IPS DF 6.9 (cell line): ENCODE data around the gene PXMP2.

Source experiments
- DNase-seq: peaks from one replicate; pipeline ENCODE4 v3.0.0-alpha.2; 2013; ENCODE audit warnings: low read depth, low spot score
- H3K27ac ChIP-seq: one replicate; pipeline ENCODE4 v1.5.1; 2013; ENCODE audit warnings: low read length, control low read depth
- H3K27me3 ChIP-seq: 2 replicates; pipeline ENCODE4 v1.6.1; 2013; ENCODE audit warnings: mild to moderate bottlenecking, low read length; ENCODE audit not compliant: control insufficient read depth, insufficient read depth
- H3K36me3 ChIP-seq: 2 replicates; pipeline ENCODE4 v1.6.1; 2013; ENCODE audit warnings: low read length; ENCODE audit not compliant: control insufficient read depth, insufficient read depth
- H3K4me1 ChIP-seq: 2 replicates; pipeline ENCODE4 v1.6.1; 2013; ENCODE audit warnings: low read length; ENCODE audit not compliant: control insufficient read depth, insufficient read depth
- H3K4me3 ChIP-seq: 2 replicates; pipeline ENCODE4 v1.5.1; 2013; ENCODE audit warnings: mild to moderate bottlenecking, low read length
- H3K9me3 ChIP-seq: 2 replicates; pipeline ENCODE4 v1.6.1; 2013; ENCODE audit warnings: low read length, inconsistent platforms; ENCODE audit not compliant: control insufficient read depth, insufficient read depth
- WGBS: extraction: QIAGEN DNeasy Blood & Tissue Kit; methylation state at CpG from one replicate; pipeline ENCODE4 v1.1.7; 2013; ENCODE audit warnings: mixed read lengths, missing lambda C conversion rate; ENCODE audit not compliant: insufficient read length, insufficient coverage; 5-methylcytosine and 5-hydroxymethylcytosine counted together

Gene PXMP2

GRCh38 chr12:132661972-132662371 lies 25.4 kb upstream of the PXMP2 start:
- Histone ChIP-seq H3K9me3 (no peaks in the 10 kb centered on the region), H3K4me3 (no peak overlapping the region), H3K27ac (no peak overlapping the region), H3K4me1 (no peaks in the 10 kb centered on the region; the same call in 1 of the 2 replicates), H3K36me3 (peaks cover 68% of the 10 kb centered on the region), H3K27me3 (no peaks in the 10 kb centered on the region)
- no CpG with 5 or more reads among the region's 5 CpGs for WGBS
- DNase-seq = no peak

DNA sequence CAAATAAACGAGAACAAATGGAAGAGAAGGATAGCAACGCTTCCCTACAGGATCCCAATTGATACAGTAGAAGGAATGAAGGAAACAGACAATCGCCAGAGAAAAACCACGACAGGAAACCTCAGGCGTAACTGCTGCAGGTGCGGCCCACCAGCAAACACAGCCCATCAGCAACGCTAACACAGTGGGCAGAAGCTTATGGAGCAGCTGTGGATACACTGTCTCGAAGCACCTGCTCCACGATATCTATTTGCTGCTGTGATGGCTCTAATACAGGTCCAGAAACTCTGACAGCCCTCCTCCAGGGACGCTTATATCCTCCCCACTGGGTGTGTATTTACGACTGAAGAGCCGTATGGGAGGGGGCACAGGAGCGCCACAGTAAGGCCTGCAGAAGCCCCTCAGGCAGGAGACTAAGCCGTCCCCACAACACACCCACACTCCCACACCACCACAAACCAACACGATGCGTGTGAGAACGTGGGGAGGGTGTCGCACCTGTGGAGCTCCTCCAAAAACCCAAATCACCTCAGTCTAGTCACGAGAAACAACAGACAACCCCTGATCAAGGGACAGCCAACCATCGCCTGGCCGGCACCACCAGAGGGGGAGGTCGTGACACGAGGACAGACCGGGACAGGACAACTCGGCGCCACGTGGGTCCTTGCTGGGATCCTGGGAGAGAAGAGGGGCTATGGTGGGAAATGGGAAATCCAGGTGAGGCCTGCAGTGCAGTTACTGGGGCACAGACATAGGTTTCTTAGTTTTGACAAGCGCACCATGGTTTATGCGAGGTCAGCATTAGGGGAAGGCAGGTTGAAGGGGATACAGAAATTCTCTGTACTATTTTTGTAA lies 24.3 kb upstream of the PXMP2 start:
- H3K36me3 ChIP-seq = peaks cover 66% of the 10 kb centered on the region
- no peak for DNase-seq
- H3K4me3 ChIP-seq = no peak overlapping the region
- no peaks in the 10 kb centered on the region for H3K9me3 ChIP-seq
- H3K27me3 ChIP-seq = no peaks in the 10 kb centered on the region
- no peaks in the 10 kb centered on the region; the same call in 1 of the 2 replicates for H3K4me1 ChIP-seq
- WGBS = no CpG with 5 or more reads among the region's 29 CpGs
- H3K27ac ChIP-seq = no peak overlapping the region

DNA sequence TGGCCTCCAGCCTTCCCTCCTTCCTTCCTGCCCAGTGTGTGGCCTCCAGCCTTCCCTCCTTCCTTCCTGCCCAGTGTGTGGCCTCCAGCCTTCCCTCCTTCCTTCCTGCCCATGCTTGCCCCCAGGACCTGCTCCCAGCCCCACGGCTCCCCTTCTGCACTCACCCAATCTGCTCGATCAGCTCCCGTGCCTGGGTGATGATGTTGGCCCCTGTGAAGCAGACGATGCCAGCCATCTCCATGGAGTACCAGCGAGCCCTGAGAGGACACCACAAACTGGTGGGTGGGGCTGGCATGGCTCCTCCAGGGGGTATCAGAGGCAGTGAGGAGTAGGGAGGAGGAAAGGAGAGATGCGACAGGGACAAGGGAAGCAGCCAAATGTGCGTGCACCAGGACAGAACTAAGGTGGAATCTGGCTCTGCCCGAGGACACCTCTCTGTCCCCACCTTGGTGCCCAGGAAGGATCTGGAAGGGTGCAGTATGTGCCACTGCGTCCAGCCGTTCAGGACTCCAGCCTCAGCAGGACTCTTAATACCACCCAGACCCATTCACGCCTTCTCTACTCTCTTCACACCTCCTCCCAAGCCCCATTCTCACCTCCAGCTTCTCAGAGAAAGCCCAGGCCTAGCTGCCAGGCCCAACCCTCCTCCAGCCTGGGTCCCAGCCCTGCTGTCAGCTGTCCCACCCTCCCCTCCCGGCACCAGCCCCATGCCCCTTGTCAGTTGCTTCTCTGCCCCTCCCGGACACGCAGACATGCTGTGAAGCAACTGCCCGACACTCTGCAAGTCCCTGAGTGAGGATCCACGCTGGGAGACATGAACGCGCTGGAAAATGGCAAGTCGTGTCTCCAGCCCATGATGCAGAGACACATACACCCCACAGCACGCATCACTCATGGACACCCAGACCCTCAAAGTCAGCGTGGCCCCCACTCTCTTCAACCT lies 22.9 kb upstream of the PXMP2 start:
- H3K36me3 ChIP-seq = peaks cover 62% of the 10 kb centered on the region
- H3K27me3 ChIP-seq = no peaks in the 10 kb centered on the region
- WGBS = no CpG with 5 or more reads among the region's 21 CpGs
- H3K4me3 ChIP-seq = no peak overlapping the region
- H3K9me3 ChIP-seq = no peaks in the 10 kb centered on the region
- DNase-seq = no peak
- no peak overlapping the region for H3K27ac ChIP-seq
- H3K4me1 ChIP-seq = no peaks in the 10 kb centered on the region; the same call in 1 of the 2 replicates

- no peak for DNase-seq
- no CpG with 5 or more reads among the region's 13 CpGs for WGBS
- H3K9me3 ChIP-seq = no peaks in the 10 kb centered on the region
- no peaks in the 10 kb centered on the region for H3K27me3 ChIP-seq
- peaks cover 63% of the 10 kb centered on the region for H3K36me3 ChIP-seq
- H3K27ac ChIP-seq = no peak overlapping the region
- H3K4me3 ChIP-seq = no peak overlapping the region
- no peaks in the 10 kb centered on the region; the same call in 1 of the 2 replicates for H3K4me1 ChIP-seq
These were observed 22.3 kb upstream of the PXMP2 start for GRCh38 chr12:132665149-132665491.

DNA sequence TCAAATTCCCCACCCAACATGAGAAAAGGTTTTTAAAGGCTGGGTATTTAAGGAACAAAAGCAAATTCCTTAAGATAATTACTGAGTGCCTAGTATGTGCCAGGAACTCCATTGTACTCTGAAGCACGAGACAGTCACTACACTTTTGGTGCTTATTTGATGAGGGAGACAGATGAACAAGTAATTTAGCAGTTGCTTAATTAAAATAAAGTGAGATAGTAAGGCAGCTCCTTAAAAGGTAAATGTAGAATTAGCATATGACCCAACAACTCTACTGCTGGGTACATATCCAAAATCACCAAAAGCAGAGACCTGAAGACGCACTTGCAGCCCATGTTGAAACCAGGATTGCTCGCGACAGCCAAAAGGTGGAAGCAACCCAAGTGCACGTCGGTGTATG lies 21.6 kb upstream of the PXMP2 start:
- no peaks in the 10 kb centered on the region; the same call in 1 of the 2 replicates for H3K4me1 ChIP-seq

GRCh38 chr12:132668191-132669088 lies 18.9 kb upstream of the PXMP2 start:
- H3K36me3 ChIP-seq = peaks cover 54% of the 10 kb centered on the region
- H3K4me3 ChIP-seq = no peak overlapping the region
- no peak for DNase-seq
- no peaks in the 10 kb centered on the region; the same call in 1 of the 2 replicates for H3K4me1 ChIP-seq
- H3K27me3 ChIP-seq = no peaks in the 10 kb centered on the region
- no peak overlapping the region for H3K27ac ChIP-seq
- WGBS = no CpG with 5 or more reads among the region's 30 CpGs
- H3K9me3 ChIP-seq = no peaks in the 10 kb centered on the region

More for the DNA sequence above, 21.6 kb upstream of the PXMP2 start:
- DNase-seq = no peak
- no peaks in the 10 kb centered on the region for H3K27me3 ChIP-seq
- H3K4me3 ChIP-seq = no peak overlapping the region
- no peaks in the 10 kb centered on the region for H3K9me3 ChIP-seq
- no CpG with 5 or more reads among the region's 6 CpGs for WGBS
- no peak overlapping the region for H3K27ac ChIP-seq
- H3K36me3 ChIP-seq = peaks cover 58% of the 10 kb centered on the region

- H3K27me3 ChIP-seq = no peaks in the 10 kb centered on the region
- no CpG with 5 or more reads among the region's 17 CpGs for WGBS
- no peak overlapping the region for H3K4me3 ChIP-seq
- no peak overlapping the region for H3K27ac ChIP-seq
- no peaks in the 10 kb centered on the region for H3K4me1 ChIP-seq
- DNase-seq = no peak
- H3K9me3 ChIP-seq = no peaks in the 10 kb centered on the region
- H3K36me3 ChIP-seq = peaks cover 53% of the 10 kb centered on the region
These were observed 18.1 kb upstream of the PXMP2 start for GRCh38 chr12:132669166-132669879.

GRCh38 chr12:132672116-132672515 lies 15.3 kb upstream of the PXMP2 start:
- Histone ChIP-seq H3K27me3 (no peaks in the 10 kb centered on the region), H3K4me1 (no peaks in the 10 kb centered on the region), H3K36me3 (peaks cover 54% of the 10 kb centered on the region), H3K27ac (no peak overlapping the region), H3K9me3 (no peaks in the 10 kb centered on the region), H3K4me3 (no peak overlapping the region)
- no peak for DNase-seq
- no CpG with 5 or more reads among the region's 16 CpGs for WGBS

DNA sequence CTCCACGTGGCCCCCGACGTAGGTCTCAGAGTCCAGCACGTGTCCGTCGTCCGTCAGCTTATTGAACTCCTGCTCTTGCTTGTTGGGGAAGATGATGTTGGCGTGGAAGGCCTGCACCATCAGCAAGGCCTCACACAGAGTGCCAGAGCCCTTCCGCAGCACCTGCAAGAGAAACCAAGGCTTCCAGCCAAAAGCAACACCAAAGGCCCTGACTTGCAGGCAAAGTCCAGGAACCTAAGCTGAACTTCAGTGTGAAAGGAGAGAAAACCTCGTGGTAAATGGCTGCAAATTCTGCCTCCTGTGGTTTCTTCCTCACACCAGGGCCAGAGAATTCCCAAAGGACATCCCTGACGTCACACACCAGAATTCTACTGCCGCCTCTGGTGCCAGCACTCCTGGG lies 14.7 kb upstream of the PXMP2 start:
- no peaks in the 10 kb centered on the region for H3K27me3 ChIP-seq
- WGBS = no CpG with 5 or more reads among the region's 12 CpGs
- peaks cover 55% of the 10 kb centered on the region for H3K36me3 ChIP-seq
- H3K4me3 ChIP-seq = no peak overlapping the region
- H3K4me1 ChIP-seq = no peaks in the 10 kb centered on the region
- DNase-seq = no peak
- no peaks in the 10 kb centered on the region for H3K9me3 ChIP-seq
- H3K27ac ChIP-seq = no peak overlapping the region
